Endothelial cell (in vitro differentiated cells): ENCODE measurements around the gene SH2D7. TPM values are rescaled to one million over a fixed set of nuclear protein-coding genes. Genes with fewer than 3 reads are reported as not detected.

Experiments used
- DNase-seq: peaks from one replicate; pipeline ENCODE4 v3.0.0; 2021; ENCODE audit warnings: low spot score
- H3K27ac Mint-ChIP-seq: one replicate; pipeline ENCODE4 v1.8.0; 2021; ENCODE audit warnings: mixed read lengths, inconsistent platforms; ENCODE audit not compliant: unreplicated experiment
- H3K27me3 Mint-ChIP-seq: one replicate; pipeline ENCODE4 v1.8.0; 2021; ENCODE audit warnings: mild to moderate bottlenecking, moderate library complexity, mixed read lengths, inconsistent platforms; ENCODE audit not compliant: unreplicated experiment
- H3K36me3 Mint-ChIP-seq: one replicate; pipeline ENCODE4 v1.8.0; 2021; ENCODE audit warnings: mild to moderate bottlenecking, low read depth, mixed read lengths, inconsistent platforms; ENCODE audit not compliant: unreplicated experiment
- H3K4me1 Mint-ChIP-seq: one replicate; pipeline ENCODE4 v1.8.0; 2021; ENCODE audit warnings: mild to moderate bottlenecking, mixed read lengths, inconsistent platforms; ENCODE audit not compliant: unreplicated experiment
- H3K4me3 Mint-ChIP-seq: one replicate; pipeline ENCODE4 v1.8.0; 2021; ENCODE audit warnings: mild to moderate bottlenecking, mixed read lengths, inconsistent platforms; ENCODE audit not compliant: unreplicated experiment
- H3K9me3 Mint-ChIP-seq: one replicate; pipeline ENCODE4 v1.8.0; 2021; ENCODE audit warnings: mixed read lengths, inconsistent platforms; ENCODE audit not compliant: unreplicated experiment
- CTCF ChIP-seq: fragments of 200-600 bp; sonication (generic); IDR thresholded peaks from one replicate; pipeline ENCODE4 v1.5.0; 2021; ENCODE audit warnings: antibody characterized with exemption; ENCODE audit not compliant: unreplicated experiment
- total RNA-seq: library from RNA; stranded (reverse); fragmentation: NEBNext Ultra II Directional; extraction: Animal tissue kit (Norgen Biotek cat#: 25700); gene quantifications from one replicate; pipeline ENCODE4 v1.2.1, GENCODE V29; 2021; ENCODE audit not compliant: unreplicated experiment

Gene SH2D7
- total RNA-seq, 1 donor from 2014 or later: not detected

- H3K4me3 Mint-ChIP-seq: no peak overlapping the region
- no peaks in the 10 kb centered on the region for H3K9me3 Mint-ChIP-seq
- no peak overlapping the region for H3K27ac Mint-ChIP-seq
- no peak for TF ChIP-seq CTCF
- no peak for DNase-seq
- H3K36me3 Mint-ChIP-seq: no peaks in the 10 kb centered on the region
- peaks cover 2% of the 10 kb centered on the region for H3K27me3 Mint-ChIP-seq
- peaks cover 35% of the 10 kb centered on the region for H3K4me1 Mint-ChIP-seq
Measured at GRCh38 chr15:78069052-78069414, 23.3 kb upstream of the SH2D7 start.

DNA sequence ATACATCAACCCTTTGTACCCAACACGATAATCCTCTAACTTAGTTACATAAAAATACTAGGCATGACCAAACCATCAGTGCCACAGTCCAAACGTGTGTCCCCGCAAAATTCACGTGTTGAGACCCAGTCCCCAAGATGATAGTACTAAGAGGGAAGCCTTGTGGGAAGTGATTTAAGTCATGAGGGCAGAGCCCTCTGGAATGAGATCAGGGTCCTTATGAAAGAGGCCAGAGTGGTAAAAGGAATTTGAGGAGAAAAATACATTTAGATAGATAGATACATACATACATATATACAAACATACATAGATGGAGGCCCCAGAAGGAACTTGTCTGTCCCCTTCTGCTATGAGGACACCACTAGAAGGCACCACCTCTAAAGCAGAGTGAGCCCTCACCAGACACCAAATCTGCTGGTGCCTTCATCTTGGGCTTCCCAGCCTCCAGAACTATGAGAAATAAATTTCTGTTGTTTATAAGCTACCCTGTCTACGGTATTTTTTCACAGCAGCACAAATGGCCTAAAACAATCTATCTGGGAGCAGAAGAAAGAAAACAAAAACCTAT, 22.8 kb upstream of the SH2D7 start:
- Mint-ChIP-seq H3K27me3 (peaks cover 2% of the 10 kb centered on the region), H3K36me3 (no peaks in the 10 kb centered on the region), H3K9me3 (no peaks in the 10 kb centered on the region), H3K27ac (no peak overlapping the region), H3K4me3 (no peak overlapping the region), H3K4me1 (peaks cover 35% of the 10 kb centered on the region)
- no peak for TF ChIP-seq CTCF
- DNase-seq: no peak

DNA sequence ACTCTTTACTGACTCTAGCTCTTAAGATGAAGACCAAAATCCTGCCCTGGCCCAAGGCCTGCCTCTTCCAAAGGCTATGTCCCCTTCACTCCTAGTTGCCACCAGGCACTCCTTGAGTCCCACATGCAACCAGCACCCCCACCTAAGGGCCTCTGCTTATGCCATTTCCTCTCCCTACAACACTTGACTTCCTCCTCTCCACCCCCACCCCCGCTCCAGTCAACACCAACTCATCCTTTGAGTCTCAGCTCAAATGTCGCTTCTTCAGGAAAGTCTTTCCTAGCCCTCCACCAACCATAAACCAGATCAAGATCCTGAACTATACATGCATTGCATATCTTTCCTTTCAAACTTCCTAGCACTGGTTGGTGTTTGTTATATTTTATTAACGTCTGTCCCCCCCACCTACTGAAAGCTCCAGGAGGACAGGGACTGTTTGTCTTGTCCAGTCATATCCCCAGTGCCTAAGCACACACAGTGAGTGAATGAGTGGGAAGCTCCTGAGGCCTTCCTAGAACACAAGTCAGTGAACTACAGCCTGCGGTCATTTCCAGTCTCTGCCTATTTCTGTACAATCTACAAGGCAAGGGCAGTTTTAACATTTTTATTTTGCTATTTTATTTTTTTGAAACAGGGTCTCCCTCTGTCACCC, 22.2 kb upstream of the SH2D7 start:
- DNase-seq: no peak
- Mint-ChIP-seq H3K9me3 (no peaks in the 10 kb centered on the region), H3K27ac (peak overlapping the region; percentile 9), H3K4me3 (no peak overlapping the region), H3K36me3 (no peaks in the 10 kb centered on the region), H3K27me3 (peaks cover 2% of the 10 kb centered on the region), H3K4me1 (peaks cover 35% of the 10 kb centered on the region)
- no peak for TF ChIP-seq CTCF

DNA sequence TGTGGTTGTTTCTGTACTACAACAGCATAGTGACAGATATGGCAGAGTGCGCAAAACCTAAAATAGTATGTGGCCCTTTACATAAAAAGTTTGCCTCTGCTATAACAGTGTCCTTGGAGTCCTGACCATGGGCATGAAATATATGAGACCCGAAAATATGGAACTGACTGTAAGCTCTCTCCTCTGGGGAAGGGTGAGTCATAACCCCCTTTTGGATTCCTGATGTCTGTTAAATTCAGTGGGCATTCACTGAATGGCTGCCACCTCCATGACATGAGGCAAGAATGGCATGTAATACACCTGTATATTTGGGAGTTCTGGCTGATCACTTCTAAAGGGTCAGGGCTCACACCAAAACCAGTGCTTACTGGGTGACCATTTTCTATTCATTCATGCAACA, 21.0 kb upstream of the SH2D7 start:
- no peaks in the 10 kb centered on the region for H3K36me3 Mint-ChIP-seq
- no peak overlapping the region for H3K27ac Mint-ChIP-seq
- no peak overlapping the region for H3K4me3 Mint-ChIP-seq
- no peak for DNase-seq
- TF ChIP-seq CTCF: no peak
- peaks cover 41% of the 10 kb centered on the region for H3K4me1 Mint-ChIP-seq
- no peaks in the 10 kb centered on the region for H3K9me3 Mint-ChIP-seq
- H3K27me3 Mint-ChIP-seq: peaks cover 3% of the 10 kb centered on the region

GRCh38 chr15:78072080-78072892, 20.1 kb upstream of the SH2D7 start:
- Mint-ChIP-seq H3K27ac (no peak overlapping the region), H3K9me3 (no peaks in the 10 kb centered on the region), H3K4me3 (no peak overlapping the region), H3K27me3 (peaks cover 3% of the 10 kb centered on the region), H3K36me3 (no peaks in the 10 kb centered on the region), H3K4me1 (peaks cover 44% of the 10 kb centered on the region)
- no peak for TF ChIP-seq CTCF
- no peak for DNase-seq
